Ovary (tissue), 3 donors: ENCODE data around the gene ATRNL1.

Experiments used
- EP300 ChIP-seq: sonication (generic); formaldehyde crosslinking; IDR thresholded peaks from one replicate; pipeline ENCODE4 v1.6.1; 2017; ENCODE audit warnings: antibody characterized with exemption
- POLR2A ChIP-seq: fragments of 450-650 bp; IDR thresholded peaks from one replicate; pipeline ENCODE4 v1.6.1; 2017; ENCODE audit warnings: antibody characterized with exemption, mild to moderate bottlenecking, moderate library complexity
- TF ChIP-seq, protein P1 (sequence below), 3 donors: fragments of 450-650 bp in 2 of 3; fragments of 200-600 bp in 1 of 3; IDR thresholded peaks; one replicate each; pipeline versions ENCODE4 v1.5.1 to v1.8.0; 2016 to 2022; ENCODE audit warnings: antibody characterized with exemption in 3 of 3, mild to moderate bottlenecking in 1 of 3
- donor health status: DM: no; HTN: no; CAD: no.

DNA sequence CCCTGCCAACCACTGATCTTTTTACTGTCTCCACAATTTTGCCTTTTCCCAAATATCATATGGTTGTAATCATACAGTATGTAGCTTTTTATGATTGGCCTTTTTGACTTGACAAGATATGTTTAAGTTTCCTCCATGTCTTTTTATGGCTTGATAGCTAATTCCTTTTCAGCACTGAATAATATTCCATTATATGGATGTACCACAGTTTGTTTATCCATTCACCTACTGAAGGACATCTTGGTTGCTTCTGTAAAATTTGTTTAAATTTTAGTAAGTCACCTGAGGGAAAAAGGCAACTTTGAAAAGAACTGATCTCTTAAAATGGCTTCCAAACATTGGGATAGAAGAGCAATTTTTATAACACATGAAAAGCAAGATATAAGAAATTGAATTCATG is 43.5 kb downstream of the ATRNL1 start:
- TF ChIP-seq POLR2A (no peak), EP300 (no peak)
- TF ChIP-seq, protein P1, sequence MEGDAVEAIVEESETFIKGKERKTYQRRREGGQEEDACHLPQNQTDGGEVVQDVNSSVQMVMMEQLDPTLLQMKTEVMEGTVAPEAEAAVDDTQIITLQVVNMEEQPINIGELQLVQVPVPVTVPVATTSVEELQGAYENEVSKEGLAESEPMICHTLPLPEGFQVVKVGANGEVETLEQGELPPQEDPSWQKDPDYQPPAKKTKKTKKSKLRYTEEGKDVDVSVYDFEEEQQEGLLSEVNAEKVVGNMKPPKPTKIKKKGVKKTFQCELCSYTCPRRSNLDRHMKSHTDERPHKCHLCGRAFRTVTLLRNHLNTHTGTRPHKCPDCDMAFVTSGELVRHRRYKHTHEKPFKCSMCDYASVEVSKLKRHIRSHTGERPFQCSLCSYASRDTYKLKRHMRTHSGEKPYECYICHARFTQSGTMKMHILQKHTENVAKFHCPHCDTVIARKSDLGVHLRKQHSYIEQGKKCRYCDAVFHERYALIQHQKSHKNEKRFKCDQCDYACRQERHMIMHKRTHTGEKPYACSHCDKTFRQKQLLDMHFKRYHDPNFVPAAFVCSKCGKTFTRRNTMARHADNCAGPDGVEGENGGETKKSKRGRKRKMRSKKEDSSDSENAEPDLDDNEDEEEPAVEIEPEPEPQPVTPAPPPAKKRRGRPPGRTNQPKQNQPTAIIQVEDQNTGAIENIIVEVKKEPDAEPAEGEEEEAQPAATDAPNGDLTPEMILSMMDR (IDR thresholded peaks at IDR 0.05) = no peak
